KMS-11 (cell line): ENCODE data around the gene TCAP.

Experiments
- H2AFZ ChIP-seq: fragments of 200-600 bp; sonication (generic); 2 replicates; pipeline ENCODE4 v1.6.1; 2016; ENCODE audit warnings: antibody characterized with exemption, mixed run types, low read depth
- H3K27ac ChIP-seq: fragments of 200-600 bp; sonication (generic); 2 replicates; pipeline ENCODE4 v1.6.1; 2016; ENCODE audit warnings: mild to moderate bottlenecking, mixed run types
- H3K27me3 ChIP-seq: fragments of 200-600 bp; sonication (generic); 2 replicates; pipeline ENCODE4 v1.6.1; 2017; ENCODE audit warnings: mild to moderate bottlenecking, low read depth, mixed run types, moderate library complexity; ENCODE audit not compliant: insufficient read depth
- H3K36me3 ChIP-seq: fragments of 200-600 bp; sonication (generic); 2 replicates; pipeline ENCODE4 v1.6.1; 2017; ENCODE audit warnings: mild to moderate bottlenecking, mixed run types; ENCODE audit not compliant: insufficient read depth
- H3K4me1 ChIP-seq: fragments of 200-600 bp; sonication (generic); 2 replicates; pipeline ENCODE4 v1.6.1; 2016; ENCODE audit warnings: mild to moderate bottlenecking, low read depth, mixed run types; ENCODE audit not compliant: poor library complexity, severe bottlenecking
- H3K4me2 ChIP-seq: fragments of 200-600 bp; sonication (generic); 2 replicates; pipeline ENCODE4 v1.7.0; 2016; ENCODE audit warnings: mild to moderate bottlenecking, mixed run types
- H3K4me3 ChIP-seq: fragments of 200-600 bp; sonication (generic); IDR thresholded peaks from 2 replicates; pipeline ENCODE4 v1.6.1; 2017; ENCODE audit warnings: low read depth, low read length, mixed read lengths; ENCODE audit not compliant: insufficient read depth
- H3K79me2 ChIP-seq: fragments of 200-600 bp; sonication (generic); 2 replicates; pipeline ENCODE4 v1.6.1; 2016; ENCODE audit warnings: low read depth, mixed run types; ENCODE audit not compliant: insufficient read depth
- H3K9ac ChIP-seq: fragments of 200-600 bp; sonication (generic); 2 replicates; pipeline ENCODE4 v1.6.1; 2016; ENCODE audit warnings: mild to moderate bottlenecking, mixed run types
- H4K20me1 ChIP-seq: fragments of 200-600 bp; sonication (generic); 2 replicates; pipeline ENCODE4 v1.6.1; 2016; ENCODE audit warnings: mild to moderate bottlenecking, mixed run types; ENCODE audit not compliant: insufficient read depth
- CTCF ChIP-seq: fragments of 200-600 bp; sonication (generic); conservative IDR thresholded peaks from 2 replicates; pipeline ENCODE4 v1.6.1; 2017; ENCODE audit warnings: low read depth, mild to moderate bottlenecking, antibody characterized with exemption, low read length, moderate library complexity, mixed read lengths

The TCAP gene

DNA sequence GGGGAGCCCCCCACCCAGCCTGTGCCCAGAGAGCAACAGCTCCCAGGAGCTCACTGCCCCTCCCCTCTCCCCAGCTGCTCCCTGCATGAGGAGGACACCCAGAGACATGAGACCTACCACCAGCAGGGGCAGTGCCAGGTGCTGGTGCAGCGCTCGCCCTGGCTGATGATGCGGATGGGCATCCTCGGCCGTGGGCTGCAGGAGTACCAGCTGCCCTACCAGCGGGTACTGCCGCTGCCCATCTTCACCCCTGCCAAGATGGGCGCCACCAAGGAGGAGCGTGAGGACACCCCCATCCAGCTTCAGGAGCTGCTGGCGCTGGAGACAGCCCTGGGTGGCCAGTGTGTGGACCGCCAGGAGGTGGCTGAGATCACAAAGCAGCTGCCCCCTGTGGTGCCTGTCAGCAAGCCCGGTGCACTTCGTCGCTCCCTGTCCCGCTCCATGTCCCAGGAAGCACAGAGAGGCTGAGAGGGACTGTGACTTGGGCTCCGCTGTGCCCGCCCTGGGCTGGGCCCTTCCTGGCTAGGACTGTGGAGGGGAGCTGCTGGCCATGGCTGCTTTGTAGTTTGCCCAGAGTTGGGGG lies 584 bp downstream of the TCAP start:
- no peaks in the 10 kb centered on the region for H3K4me1 ChIP-seq
- no peak overlapping the region for H3K27ac ChIP-seq
- no peak overlapping the region for H3K4me3 ChIP-seq
- H3K36me3 ChIP-seq, result no peaks in the 10 kb centered on the region
- H2AFZ ChIP-seq, result no peak overlapping the region
- H3K4me2 ChIP-seq, result no peak overlapping the region
- H4K20me1 ChIP-seq, result no peaks in the 10 kb centered on the region
- no peaks in the 10 kb centered on the region for H3K79me2 ChIP-seq
- H3K27me3 ChIP-seq, result peaks cover 8% of the 10 kb centered on the region; the same call in 1 of the 2 replicates
- no peak for TF ChIP-seq CTCF
- no peak overlapping the region for H3K9ac ChIP-seq

DNA sequence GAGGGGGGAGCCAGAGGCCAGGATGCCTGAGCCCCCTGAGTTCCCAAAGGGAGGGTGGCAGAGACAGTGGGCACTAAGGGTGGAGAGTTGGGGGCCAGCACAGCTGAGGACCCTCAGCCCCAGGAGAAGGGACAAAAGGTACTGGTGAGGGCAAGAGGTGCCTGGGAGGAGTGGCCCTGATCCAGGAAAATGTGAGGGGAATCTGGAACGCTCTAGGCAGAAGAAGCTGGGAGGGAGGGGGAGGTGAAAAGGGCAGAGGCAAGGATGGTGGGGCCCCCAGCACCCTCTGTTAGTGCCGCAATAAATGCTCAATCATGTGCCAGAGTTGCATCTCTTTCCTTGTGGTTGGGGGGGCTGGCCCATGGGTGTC lies 1.1 kb downstream of the TCAP start:
- no peaks in the 10 kb centered on the region for H3K36me3 ChIP-seq
- H3K27me3 ChIP-seq, result peaks cover 8% of the 10 kb centered on the region; the same call in 1 of the 2 replicates
- H3K9ac ChIP-seq, result no peak overlapping the region
- no peak overlapping the region for H3K4me2 ChIP-seq
- H3K4me1 ChIP-seq, result no peaks in the 10 kb centered on the region
- H3K4me3 ChIP-seq, result no peak overlapping the region
- H4K20me1 ChIP-seq, result no peaks in the 10 kb centered on the region
- TF ChIP-seq CTCF, result no peak
- no peak overlapping the region for H3K27ac ChIP-seq
- no peak overlapping the region for H2AFZ ChIP-seq
- no peaks in the 10 kb centered on the region for H3K79me2 ChIP-seq

- no peaks in the 10 kb centered on the region for H3K79me2 ChIP-seq
- no peak overlapping the region for H3K27ac ChIP-seq
- no peaks in the 10 kb centered on the region for H3K36me3 ChIP-seq
- no peak overlapping the region for H2AFZ ChIP-seq
- H3K27me3 ChIP-seq, result peaks cover 8% of the 10 kb centered on the region; the same call in 1 of the 2 replicates
- no peak overlapping the region for H3K4me3 ChIP-seq
- TF ChIP-seq CTCF, result no peak
- no peak overlapping the region for H3K9ac ChIP-seq
- no peak overlapping the region for H3K4me2 ChIP-seq
- no peaks in the 10 kb centered on the region for H4K20me1 ChIP-seq
- H3K4me1 ChIP-seq, result no peaks in the 10 kb centered on the region
Measured at GRCh38 chr17:39666601-39667261, 1.6 kb downstream of the TCAP start.

DNA sequence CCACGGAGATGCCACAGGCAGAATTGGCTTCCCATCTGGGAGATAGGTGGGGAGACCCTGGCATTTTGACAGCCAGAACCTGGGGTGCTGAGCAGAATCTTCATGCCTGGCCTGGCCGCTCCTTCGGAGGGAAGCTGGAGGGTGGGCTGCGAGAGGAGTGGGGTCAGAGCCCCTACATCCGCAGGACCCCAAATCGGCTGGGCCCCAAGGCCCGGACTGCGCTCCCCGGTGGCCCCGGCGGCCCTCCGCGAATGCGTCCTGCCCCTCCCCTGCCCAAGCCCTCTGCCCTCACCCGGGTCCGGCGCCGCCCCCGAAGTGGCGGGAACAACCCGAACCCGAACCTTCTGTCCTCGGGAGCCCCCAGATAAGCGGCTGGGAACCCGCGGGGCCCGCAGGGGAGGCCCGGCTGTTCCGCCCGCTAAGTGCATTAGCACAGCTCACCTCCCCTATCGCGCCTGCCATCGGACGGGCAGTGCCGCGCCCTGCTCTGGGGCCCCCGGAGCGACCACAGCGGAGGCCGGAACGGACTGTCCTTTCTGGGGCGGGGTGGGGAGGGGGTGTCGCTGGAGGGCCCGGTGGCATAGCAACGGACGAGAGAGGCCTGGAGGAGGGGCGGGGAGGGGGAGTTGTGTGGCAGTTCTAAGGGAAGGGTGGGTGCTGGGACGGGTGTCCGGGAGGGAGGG lies 2.3 kb downstream of the TCAP start:
- no peak overlapping the region for H2AFZ ChIP-seq
- no peak overlapping the region for H3K9ac ChIP-seq
- H3K27ac ChIP-seq, result no peak overlapping the region
- H3K4me3 ChIP-seq, result no peak overlapping the region
- TF ChIP-seq CTCF, result no peak
- H3K79me2 ChIP-seq, result no peaks in the 10 kb centered on the region
- H3K4me2 ChIP-seq, result no peak overlapping the region; the same call in 1 of the 2 replicates
- H3K36me3 ChIP-seq, result no peaks in the 10 kb centered on the region
- H3K27me3 ChIP-seq, result peaks cover 8% of the 10 kb centered on the region; the same call in 1 of the 2 replicates
- no peaks in the 10 kb centered on the region for H4K20me1 ChIP-seq
- H3K4me1 ChIP-seq, result no peaks in the 10 kb centered on the region
